Activated T-cell treated with anti-CD3 and anti-CD28 coated beads, Interleukin-2, amount 50 U/mL, for 72 hours (primary cell): ENCODE measurements around the gene COL5A3. TPM values are rescaled to one million over a fixed set of nuclear protein-coding genes. Genes with fewer than 3 reads are reported as not detected.
"Not testable (repeated sequence)": the region's sequence is repeated elsewhere in the genome, so short reads cannot be mapped to it uniquely, and the experiment has no call there.

Experiments
- ATAC-seq, 2 donors: fragments of 150-1000 bp; cut with Tn5 transposase; replicated peaks in 1 of 2; 2 replicates each; pipeline ENCODE4 v1.10.0; 2021; ENCODE audit warnings: moderate library complexity in 2 of 2, mild to moderate bottlenecking in 1 of 2
- DNase-seq, 2 donors: peaks; one replicate each; pipeline ENCODE4 v3.0.0; 2021 to 2022; ENCODE audit warnings: mixed read lengths in 1 of 2
- H3K27ac Mint-ChIP-seq: one replicate; pipeline ENCODE4 v1.8.0; 2022; ENCODE audit warnings: mild to moderate bottlenecking, moderate library complexity, mixed read lengths
- H3K27me3 Mint-ChIP-seq: one replicate; pipeline ENCODE4 v1.8.0; 2022; ENCODE audit warnings: low read depth, mixed read lengths
- H3K36me3 Mint-ChIP-seq, 2 donors: one replicate each; pipeline ENCODE4 v1.8.0; 2022; ENCODE audit warnings: mixed read lengths in 2 of 2, mild to moderate bottlenecking in 1 of 2; ENCODE audit not compliant: insufficient read depth in 2 of 2
- H3K4me1 Mint-ChIP-seq: one replicate; pipeline ENCODE4 v1.8.0; 2022; ENCODE audit warnings: low read depth, mixed read lengths
- H3K4me3 Mint-ChIP-seq, 2 donors: one replicate each; pipeline ENCODE4 v1.8.0; 2022; ENCODE audit warnings: mild to moderate bottlenecking in 2 of 2, mixed read lengths in 2 of 2, moderate library complexity in 2 of 2
- H3K9me3 Mint-ChIP-seq, 2 donors: one replicate each; pipeline ENCODE4 v1.8.0; 2022; ENCODE audit warnings: mixed read lengths in 2 of 2
- total RNA-seq, 2 donors: library from RNA; stranded (reverse); gene quantifications; one replicate each; pipeline ENCODE4 v1.2.3, GENCODE V29; 2022

The COL5A3 gene
- total RNA-seq = 1 to 10 TPM; 1.1 to 5.0 TPM

DNA sequence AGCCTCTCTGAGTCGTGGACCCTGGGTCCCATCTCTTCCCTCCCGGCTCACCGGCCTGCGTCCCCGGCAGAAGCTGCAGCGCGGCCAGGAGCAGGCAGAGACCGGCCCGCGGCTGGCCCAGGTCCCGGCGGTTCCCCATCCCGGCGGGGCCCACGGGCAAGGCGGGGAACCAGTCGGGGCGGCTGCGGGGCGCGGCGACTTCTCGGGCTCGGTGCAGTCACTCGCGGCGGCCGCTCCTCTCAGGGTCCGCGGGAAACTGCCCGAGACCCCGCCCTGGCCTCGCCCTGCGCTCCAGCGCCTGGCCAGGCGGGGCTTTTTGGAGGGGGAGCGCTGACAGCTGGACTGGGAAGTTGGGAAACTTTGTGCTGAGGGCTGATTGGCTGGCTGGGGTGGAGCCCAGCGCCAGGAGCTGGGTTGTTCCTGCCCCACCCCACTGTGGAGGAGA lies at the start of gene COL5A3:
Gene COL5A3 (minus strand): TSS at position 258 of the 445 bp plus-strand sequence. CDS start 119 bp downstream, at position 139.
- peaks cover 33% of the 10 kb centered on the region for H3K4me1 Mint-ChIP-seq
- DNase-seq = no peak
- H3K9me3 Mint-ChIP-seq = no peaks in the 10 kb centered on the region
- peak within 1 kb of the TSS; percentile 10 to 11 for H3K4me3 Mint-ChIP-seq
- H3K36me3 Mint-ChIP-seq = peaks cover 2 to 3% of the 10 kb centered on the region in 2 donors
- no peak for ATAC-seq
- H3K27ac Mint-ChIP-seq = no peak within 1 kb of the TSS
- H3K27me3 Mint-ChIP-seq = peaks cover 64% of the 10 kb centered on the region

DNA sequence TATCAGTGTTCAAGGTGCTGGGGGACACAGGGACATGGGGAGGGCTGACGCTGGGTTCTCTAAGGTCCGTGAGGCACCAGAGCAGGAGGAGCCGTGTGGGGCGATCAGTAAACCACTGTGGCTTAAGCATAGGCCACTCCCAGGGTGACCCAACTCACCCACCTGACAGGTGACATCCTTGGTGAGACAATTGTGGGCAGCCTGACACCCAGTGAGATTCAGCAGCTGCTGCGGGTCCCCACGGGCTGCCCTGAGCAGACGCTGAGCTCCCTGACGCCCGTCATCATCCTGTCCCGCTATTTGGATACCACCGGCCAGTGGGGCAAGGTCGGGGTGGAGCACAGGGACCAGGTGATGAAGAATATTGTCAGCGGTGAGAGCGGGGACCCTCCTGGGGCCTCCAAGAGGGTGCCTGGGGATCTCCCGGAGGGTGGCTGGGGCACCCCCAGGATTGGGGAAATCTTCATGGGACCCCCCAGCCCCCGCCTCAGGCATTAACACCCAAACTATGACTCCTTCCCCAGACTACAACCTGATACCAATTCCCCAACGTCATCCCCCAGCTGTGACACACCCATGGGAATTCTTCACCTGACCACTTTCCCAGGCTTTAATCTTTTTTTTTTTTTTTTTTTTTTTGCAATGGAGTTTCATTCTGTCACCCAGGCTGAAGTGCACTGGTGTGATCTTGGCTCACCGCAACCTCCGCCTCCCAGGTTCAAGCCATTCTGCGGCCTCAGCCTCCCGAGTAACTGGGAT lies 42.5 kb upstream of the COL5A3 start:
- Mint-ChIP-seq H3K9me3 (no peaks in the 10 kb centered on the region), H3K27ac (no peak overlapping the region), H3K27me3 (peaks cover 11% of the 10 kb centered on the region), H3K4me1 (no peaks in the 10 kb centered on the region), H3K36me3 (no peaks in the 10 kb centered on the region), H3K4me3 (no peak overlapping the region)
- DNase-seq = no peak
- no peak for ATAC-seq

DNA sequence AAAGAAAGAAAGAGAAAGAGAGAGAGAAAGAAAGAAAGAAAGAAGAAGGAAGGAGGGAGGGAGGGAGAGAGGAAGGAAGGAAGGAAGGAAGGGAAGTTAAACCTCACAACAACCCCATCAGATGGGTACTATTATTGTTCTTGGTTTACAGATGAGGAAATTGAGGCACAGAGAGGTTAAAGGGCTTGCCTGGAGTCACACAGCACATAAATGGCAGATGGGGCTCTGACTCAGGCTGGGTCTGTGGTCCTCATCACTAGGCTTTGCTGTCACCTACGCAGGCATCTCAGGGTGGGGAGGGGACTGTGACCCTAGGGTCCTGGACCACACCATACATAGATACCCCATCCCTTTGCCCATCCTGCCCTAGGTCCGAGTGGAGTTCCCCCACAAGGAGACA lies 39.3 kb upstream of the COL5A3 start:
- DNase-seq = no peak
- peaks cover 16% of the 10 kb centered on the region for H3K27me3 Mint-ChIP-seq
- ATAC-seq = no peak
- H3K4me1 Mint-ChIP-seq = no peaks in the 10 kb centered on the region
- no peaks in the 10 kb centered on the region for H3K36me3 Mint-ChIP-seq
- H3K4me3 Mint-ChIP-seq = no peak overlapping the region
- H3K27ac Mint-ChIP-seq = no peak overlapping the region
- H3K9me3 Mint-ChIP-seq = no peaks in the 10 kb centered on the region

DNA sequence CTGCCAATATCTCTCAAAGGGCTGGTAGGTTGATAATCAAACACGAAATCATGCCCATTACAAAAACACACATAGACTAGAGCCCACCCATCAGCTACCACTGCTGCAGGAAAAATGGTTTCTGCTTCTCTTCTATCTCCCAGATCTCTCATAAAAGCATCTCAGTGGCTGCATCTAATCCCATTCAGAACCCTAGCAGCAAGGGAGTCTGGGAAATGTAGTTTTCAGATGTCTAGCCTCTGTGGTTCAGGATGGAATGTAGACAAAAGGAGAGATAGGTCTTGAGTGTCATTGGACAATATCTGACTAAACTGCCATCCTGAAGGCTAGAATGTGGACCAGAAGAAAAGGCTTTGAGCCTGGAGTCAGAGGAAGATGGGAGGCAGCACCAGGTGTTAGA lies 35.1 kb upstream of the COL5A3 start:
- Mint-ChIP-seq H3K27ac (no peak overlapping the region), H3K36me3 (peaks cover 3% of the 10 kb centered on the region in 2 donors), H3K27me3 (peaks cover 48% of the 10 kb centered on the region), H3K9me3 (no peaks in the 10 kb centered on the region), H3K4me1 (no peaks in the 10 kb centered on the region), H3K4me3 (no peak overlapping the region)
- DNase-seq = no peak
- no peak for ATAC-seq

DNA sequence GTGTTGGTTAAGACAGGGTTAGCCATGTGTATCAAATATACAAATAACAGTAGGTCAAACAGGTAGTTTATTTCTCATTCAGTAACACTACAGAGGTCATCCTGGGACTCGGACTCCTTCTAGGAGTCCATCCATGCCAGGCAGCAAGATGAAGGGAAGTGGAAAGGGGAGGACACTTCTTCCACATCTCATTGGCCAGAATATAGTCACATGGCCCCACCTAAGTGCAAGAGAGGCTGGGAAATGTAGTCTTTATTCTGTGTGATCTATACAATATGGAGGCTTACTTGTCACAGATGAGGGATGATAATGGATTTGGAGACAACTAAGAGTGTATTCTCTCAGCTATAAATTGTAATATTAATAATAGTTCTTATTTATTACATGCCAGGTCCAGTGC lies 34.1 kb upstream of the COL5A3 start:
- DNase-seq (no peak), ATAC-seq (peak in 1 of 2 donors; percentile 39)
- Mint-ChIP-seq H3K4me1 (no peaks in the 10 kb centered on the region), H3K4me3 (no peak overlapping the region), H3K27me3 (peaks cover 48% of the 10 kb centered on the region), H3K27ac (no peak overlapping the region), H3K9me3 (no peaks in the 10 kb centered on the region), H3K36me3 (peaks cover 3% of the 10 kb centered on the region in 2 donors)

DNA sequence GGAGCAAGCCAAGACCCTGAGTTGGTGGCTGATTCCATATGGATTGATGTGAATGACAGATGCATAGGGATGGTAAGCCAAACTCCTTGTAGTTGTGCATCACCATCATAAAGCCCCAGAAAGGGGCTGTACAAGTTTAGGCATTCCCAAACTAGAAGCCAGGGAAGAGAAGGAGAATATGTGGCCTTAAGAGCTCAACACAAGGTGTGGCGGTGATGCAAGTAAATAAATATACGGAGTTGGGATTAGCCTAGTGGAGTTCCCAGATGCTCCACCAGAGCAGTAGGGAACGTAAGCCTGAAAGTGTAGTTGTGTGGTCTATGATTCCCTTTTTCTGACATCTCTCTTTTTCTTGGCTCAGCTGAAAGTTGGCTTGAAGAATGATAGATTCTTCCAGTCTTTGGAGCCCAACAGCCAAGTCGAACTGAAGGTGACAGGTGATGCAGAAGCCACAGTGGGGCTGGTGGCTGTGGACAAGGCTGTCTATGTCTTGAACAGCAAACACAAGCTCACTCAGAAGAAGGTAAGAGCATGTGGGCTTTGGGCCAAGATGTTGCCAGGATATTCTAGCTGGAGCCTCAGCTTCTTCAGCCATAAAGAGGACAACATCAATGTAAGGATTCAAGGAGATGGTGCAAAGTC lies 33.1 kb upstream of the COL5A3 start:
- Mint-ChIP-seq H3K27me3 (peaks cover 51% of the 10 kb centered on the region), H3K4me3 (no peak overlapping the region), H3K4me1 (no peaks in the 10 kb centered on the region), H3K36me3 (peaks cover 3% of the 10 kb centered on the region in 2 donors), H3K27ac (no peak overlapping the region), H3K9me3 (no peaks in the 10 kb centered on the region)
- no peak for ATAC-seq
- DNase-seq = no peak

DNA sequence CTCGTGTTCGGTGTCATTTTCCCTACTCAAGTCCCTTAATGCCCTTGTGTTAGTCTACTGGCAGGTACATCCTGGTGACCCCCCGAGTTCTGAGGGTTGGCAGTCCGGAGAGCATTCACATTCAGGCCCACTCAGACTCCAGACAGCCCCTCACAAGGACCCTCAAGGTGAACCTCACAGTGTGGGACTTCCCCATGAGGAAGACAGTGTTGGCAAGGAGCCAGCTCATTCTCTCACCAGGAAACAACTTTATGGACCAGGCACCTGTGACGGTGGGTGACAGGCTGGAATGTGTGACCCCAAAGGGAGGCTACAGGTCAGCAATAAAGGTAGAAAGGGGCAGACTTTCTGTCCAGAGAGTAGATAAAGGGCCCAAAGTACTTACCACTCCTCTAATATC lies 27.5 kb upstream of the COL5A3 start:
- H3K4me3 Mint-ChIP-seq = no peak overlapping the region
- no peaks in the 10 kb centered on the region for H3K4me1 Mint-ChIP-seq
- no peaks in the 10 kb centered on the region for H3K9me3 Mint-ChIP-seq
- H3K27me3 Mint-ChIP-seq = peaks cover 34% of the 10 kb centered on the region
- no peak overlapping the region for H3K27ac Mint-ChIP-seq
- H3K36me3 Mint-ChIP-seq = no peaks in the 10 kb centered on the region
- ATAC-seq = no peak
- no peak for DNase-seq

DNA sequence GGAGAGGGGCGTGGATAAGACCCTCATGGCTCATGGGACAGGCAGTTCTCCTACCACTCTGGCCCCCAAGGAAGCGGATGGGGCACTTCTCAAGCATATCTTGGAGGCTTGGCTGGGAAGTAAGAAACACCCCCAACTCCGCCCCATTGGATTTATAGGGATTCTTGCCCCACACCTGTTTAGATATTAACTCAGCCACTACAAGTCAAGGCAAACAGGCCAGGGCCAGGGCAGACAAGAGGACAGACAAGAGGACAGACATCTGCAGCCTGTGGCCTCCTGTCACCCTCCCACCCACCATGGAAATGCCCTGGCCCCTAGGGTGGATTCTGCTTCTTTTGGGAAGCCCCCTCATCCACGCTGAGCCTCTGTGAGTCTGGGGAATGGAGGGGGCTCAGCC lies 27.1 kb upstream of the COL5A3 start:
- ATAC-seq = no peak
- no peak for DNase-seq
- Mint-ChIP-seq H3K27ac (no peak overlapping the region), H3K36me3 (no peaks in the 10 kb centered on the region), H3K4me1 (no peaks in the 10 kb centered on the region), H3K9me3 (no peaks in the 10 kb centered on the region), H3K4me3 (no peak overlapping the region), H3K27me3 (peaks cover 34% of the 10 kb centered on the region)

DNA sequence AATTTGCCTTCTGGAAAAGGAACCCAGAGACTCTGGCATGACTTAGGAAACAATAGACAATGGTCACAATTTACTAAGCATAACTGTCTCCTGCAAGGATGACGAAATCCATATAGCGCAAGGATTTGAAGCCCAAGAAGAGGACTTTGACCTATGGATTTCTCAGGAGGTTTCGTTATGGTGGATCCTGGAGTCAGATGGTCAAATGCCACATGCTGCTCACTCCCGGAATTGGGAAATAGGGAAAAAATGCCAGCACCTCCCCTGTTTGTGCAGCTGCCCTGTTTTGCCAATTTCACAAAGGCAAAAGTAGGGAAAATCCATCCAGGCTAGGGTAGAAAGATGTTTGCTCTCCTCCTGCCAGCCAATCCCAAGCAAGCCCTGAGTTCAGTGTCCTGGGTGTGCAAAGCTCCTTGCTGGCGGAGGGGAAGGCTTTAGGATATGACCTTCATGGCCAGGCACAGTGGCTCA lies 26.3 kb upstream of the COL5A3 start:
- Mint-ChIP-seq H3K9me3 (no peaks in the 10 kb centered on the region), H3K4me1 (no peaks in the 10 kb centered on the region), H3K27me3 (peaks cover 36% of the 10 kb centered on the region), H3K36me3 (no peaks in the 10 kb centered on the region), H3K4me3 (no peak overlapping the region), H3K27ac (no peak overlapping the region)
- no peak for DNase-seq
- ATAC-seq = no peak

DNA sequence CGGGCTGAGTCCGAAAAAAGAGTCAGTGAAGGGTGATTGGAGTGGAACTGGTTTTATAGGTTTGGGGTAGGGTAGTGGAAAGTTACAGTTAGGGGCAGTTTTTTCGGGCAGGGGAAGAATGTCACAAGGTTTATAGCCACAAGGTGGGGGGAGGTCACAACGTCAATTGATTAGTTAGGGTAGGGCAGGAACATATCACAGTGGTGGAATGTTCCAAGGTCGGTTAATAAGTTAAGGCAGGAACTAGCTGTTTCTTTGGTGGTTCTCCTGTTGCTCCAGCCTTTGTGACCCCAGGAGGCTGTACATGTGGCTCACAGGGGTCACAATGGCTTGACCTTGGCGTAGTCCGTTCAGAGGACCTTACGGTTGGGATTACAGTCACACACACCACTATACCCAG lies 23.3 kb upstream of the COL5A3 start:
- Mint-ChIP-seq H3K9me3 (no peaks in the 10 kb centered on the region), H3K4me1 (no peaks in the 10 kb centered on the region), H3K4me3 (no peak overlapping the region), H3K27ac (no peak overlapping the region), H3K36me3 (no peaks in the 10 kb centered on the region), H3K27me3 (peaks cover 21% of the 10 kb centered on the region)
- ATAC-seq (no peak), DNase-seq (no peak)

DNA sequence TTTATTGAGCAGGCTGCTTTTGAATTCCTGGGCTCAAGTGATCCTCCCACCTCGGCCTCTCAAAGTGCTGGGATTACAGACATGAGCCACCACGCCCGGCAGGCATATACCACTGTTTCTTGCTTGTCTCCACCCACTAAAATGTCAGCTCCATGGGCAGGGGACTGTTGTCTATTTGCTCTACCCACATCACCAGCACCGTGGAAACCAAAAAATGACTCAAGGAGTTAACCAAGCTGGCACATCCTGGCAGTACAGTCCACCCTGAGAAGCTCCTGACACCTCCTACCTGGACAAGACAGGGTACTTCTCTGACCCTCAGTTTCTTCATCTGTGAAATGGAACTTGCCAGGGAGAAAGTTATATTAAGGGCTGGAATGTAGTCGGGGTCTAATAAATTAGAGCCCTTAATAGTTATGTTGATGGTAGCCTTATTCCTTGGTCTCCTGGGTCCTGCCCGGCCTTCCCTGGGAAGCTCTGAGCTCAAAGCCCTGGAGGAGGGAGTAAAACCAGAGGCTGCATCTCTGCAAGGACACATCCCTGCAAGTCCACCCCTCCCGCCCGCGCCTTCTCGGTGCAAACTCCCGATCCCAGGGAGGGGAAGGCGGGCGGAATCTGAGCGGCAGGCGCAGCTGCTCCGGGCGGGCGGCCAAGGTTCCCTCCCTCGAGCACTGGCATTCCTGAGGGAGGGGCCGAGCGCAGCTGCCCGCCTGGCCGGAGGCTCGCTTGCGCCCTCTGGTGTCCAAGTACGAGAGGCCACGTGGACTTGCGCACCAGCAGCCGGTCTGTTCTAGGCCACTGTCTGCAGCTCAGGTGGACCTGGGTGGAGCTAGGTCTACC lies 17.1 kb upstream of the COL5A3 start:
- Mint-ChIP-seq H3K4me3 (no peak overlapping the region), H3K4me1 (no peaks in the 10 kb centered on the region), H3K27me3 (peaks cover 16% of the 10 kb centered on the region), H3K9me3 (no peaks in the 10 kb centered on the region), H3K27ac (no peak overlapping the region), H3K36me3 (no peaks in the 10 kb centered on the region)
- ATAC-seq (peak; percentile 91 to 98), DNase-seq (peak; percentile 85 to 87)

DNA sequence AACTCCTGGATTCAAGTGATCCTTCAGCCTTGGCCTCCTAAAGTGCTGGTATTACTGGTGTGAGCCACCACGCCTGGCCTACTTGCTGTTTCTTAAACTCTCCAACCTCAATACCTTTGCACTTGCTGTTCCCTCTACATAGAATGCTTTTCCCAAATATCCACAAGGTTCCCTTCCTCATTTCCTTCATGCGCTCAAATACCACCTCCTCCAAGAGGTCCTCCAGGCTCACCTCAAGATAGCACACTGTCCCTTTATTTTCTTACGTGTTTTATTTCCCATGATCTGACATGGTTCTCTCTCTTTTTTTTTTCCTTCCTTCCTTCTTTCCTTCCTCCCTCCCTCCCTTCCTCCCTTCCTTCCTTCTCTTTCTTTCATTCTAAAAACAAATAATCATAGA lies 16.4 kb upstream of the COL5A3 start:
- Mint-ChIP-seq H3K27ac (no peak overlapping the region), H3K36me3 (no peaks in the 10 kb centered on the region), H3K27me3 (peaks cover 11% of the 10 kb centered on the region), H3K4me3 (no peak overlapping the region), H3K4me1 (no peaks in the 10 kb centered on the region), H3K9me3 (no peaks in the 10 kb centered on the region)
- ATAC-seq (no peak), DNase-seq (no peak)

DNA sequence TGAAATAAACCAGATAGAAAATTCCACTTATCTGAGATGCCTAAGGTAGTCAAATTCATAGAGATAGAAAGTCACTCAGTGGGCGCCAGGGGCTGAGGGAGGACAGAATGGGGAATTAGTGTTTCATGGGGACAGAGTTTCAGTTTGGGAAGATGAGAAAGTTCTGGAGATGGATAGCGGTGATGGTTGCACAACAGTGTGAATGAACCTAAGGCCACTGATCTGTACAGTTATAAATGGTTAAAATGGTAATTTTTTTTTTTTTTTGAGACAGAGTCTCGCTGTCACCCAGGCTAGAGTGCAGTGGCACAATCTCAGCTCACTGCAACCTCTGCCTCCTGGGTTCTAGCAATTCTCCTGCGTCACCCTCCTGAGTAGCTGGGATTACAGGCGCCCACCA lies 12.8 kb upstream of the COL5A3 start:
- DNase-seq, H3K27ac Mint-ChIP-seq, H3K4me3 Mint-ChIP-seq, H3K9me3 Mint-ChIP-seq, ATAC-seq, H3K4me1 Mint-ChIP-seq, H3K36me3 Mint-ChIP-seq: not testable (repeated sequence)
- peaks cover 11% of the 10 kb centered on the region for H3K27me3 Mint-ChIP-seq
